HUDEP-2 (cell line): ENCODE data around the gene KANSL2.
"Not testable (repeated sequence)": the region's sequence is repeated elsewhere in the genome, so short reads cannot be mapped to it uniquely, and the experiment has no call there.

Experiments
- DNase-seq, 76 experiments: peaks; one replicate each; lab custom pipeline; 2025; ENCODE audit not compliant: unreplicated experiment in 76 of 76; lab: John Stamatoyannopoulos, UW

KANSL2 gene, protein sequence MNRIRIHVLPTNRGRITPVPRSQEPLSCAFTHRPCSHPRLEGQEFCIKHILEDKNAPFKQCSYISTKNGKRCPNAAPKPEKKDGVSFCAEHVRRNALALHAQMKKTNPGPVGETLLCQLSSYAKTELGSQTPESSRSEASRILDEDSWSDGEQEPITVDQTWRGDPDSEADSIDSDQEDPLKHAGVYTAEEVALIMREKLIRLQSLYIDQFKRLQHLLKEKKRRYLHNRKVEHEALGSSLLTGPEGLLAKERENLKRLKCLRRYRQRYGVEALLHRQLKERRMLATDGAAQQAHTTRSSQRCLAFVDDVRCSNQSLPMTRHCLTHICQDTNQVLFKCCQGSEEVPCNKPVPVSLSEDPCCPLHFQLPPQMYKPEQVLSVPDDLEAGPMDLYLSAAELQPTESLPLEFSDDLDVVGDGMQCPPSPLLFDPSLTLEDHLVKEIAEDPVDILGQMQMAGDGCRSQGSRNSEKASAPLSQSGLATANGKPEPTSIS

DNA sequence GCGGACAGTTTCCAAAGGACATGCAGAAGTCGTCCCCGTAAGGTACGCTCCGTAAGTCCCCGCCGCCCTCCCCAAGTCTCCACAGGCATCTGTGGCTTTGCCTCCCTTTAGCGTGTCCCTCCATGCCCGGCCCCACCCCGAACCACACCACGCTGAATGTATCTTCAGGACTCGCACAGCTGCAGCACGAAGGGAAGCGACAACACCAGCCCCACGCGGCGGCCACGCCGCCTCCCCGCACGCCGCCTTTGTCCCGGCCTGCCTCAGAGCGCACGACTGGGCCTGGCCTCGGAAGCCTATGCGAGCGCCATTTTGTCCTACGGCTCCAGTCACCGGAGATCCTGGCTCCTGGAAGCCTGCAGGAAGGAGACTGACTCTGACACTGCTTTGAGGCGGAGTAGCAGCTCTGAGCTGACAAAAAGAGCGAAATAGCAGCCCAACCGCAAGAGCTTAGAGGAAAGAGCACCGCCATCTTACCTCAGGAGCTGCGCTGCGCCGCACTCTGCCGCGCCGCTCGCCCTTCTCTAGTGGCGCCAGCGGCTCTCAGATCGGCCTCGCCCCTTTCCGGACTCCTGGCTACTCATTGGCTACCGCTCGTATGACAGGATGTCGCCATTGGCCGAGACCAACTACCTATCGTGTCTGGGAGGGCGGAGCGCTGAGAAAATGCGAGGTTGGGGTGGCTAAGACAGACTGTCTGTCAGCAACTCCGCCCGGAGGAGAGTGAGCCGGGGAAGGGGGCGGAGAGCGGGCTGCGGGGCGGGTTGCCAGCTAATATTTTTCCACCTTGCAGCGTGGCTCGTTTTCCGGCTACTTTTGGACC is at the start of gene KANSL2:
Gene KANSL2, minus strand, starts transcription at position 529 of the 823 bp plus-strand sequence. CDS start 606 bp downstream, outside the sequence.
- DNase-seq, result peak in 75 of 76 experiments; percentile 50 to 98 (median 97)

DNA sequence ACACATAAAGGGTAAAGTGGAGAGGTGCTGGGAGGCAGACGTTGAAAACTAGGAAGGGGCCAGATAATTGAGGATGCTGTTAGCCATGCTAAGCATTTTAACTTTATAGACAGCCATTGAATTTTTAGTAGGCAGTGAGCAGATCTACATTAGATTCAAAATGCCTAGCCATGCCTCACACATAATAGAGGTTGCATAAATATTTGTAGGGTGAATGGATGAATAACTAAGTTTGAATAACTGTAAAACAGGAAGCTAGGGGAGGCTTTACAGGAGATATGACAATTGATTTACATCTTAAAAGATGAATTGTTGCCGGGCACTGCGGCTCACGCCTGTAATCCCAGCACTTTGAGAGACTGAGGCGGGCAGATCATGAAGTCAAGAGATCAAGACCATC is 46.8 kb upstream of the KANSL2 start:
- no peak for DNase-seq

DNA sequence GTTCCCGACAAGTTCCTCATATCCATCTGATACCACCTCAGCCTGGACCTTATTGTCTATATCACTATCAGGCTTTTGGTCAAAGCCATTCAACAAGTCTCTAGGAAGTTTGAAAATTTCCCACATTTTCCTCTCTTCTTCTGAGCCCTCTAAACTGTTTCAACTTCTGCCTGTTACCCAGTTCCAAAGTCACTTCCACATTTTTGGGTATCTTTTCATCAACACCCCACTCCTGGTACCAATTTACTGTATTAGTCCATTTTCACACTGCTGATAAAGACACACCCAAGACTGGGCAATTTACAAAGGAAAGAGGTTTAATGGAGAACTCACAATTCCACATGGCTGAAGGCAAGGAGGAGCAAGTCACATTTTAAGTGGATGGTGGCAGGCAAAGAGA is 38.7 kb upstream of the KANSL2 start:
- DNase-seq, result not testable (repeated sequence)

DNA sequence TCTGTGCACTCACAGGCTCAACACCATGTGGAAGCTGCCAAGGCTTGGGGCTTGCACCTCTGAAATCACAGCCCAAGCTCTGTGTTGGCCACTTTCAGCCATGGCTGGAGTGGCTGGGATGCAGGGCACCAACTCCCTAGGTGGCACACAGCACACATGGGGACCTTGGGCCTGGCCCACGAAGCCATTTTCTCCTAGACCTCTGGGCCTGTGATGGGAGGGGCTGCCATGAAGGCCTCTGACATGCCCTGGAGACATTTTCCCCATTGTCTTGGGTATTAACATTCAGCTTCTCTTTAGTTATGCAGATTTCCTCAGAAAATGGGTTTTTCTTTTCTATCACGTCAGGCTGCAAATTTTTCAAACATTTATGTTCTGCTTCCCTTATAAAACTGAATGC is 38.1 kb upstream of the KANSL2 start:
- not testable (repeated sequence) for DNase-seq

DNA sequence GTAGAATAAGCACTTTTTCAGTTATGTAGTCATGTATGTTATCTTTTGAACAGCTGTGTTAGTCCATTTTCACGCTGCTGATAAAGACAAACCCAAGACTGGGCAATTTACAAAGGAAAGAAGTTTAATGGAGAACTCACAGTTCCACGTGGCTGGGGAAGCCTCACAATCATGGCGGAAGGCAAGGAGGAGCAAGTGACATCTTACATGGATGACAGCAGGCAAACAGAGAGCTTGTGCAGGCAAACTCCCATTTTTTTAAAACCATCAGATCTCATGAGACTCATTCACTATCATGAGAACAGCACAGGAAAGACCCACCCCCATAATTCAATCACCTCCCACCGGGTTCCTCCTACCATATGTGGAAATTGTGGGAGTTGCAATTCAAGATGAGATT is 37.0 kb upstream of the KANSL2 start:
- not testable (repeated sequence) for DNase-seq

DNA sequence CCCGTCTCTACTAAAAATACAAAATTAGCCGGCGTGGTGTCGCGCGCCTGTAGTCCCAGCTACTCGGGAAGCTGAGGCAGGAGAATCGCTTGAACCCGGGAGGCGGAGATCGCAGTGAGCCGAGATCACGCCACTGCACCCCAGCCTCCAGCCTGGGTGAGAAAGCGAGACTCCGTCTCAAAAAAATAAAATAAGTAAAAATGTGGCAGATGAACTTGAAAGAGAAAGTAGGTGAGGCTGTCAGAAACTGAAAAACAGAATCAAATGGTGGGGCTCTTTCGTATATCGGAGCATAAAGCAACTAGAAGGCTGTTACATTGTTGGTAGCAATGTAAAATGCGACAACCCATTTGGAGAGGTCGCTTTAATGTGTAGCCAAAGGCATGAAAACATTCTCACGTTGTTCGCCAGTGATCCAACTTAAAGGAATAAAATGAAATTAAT is 35.2 kb upstream of the KANSL2 start:
- DNase-seq, result peak in 3 of 76 experiments; percentile 4 to 50 (median 45)

DNA sequence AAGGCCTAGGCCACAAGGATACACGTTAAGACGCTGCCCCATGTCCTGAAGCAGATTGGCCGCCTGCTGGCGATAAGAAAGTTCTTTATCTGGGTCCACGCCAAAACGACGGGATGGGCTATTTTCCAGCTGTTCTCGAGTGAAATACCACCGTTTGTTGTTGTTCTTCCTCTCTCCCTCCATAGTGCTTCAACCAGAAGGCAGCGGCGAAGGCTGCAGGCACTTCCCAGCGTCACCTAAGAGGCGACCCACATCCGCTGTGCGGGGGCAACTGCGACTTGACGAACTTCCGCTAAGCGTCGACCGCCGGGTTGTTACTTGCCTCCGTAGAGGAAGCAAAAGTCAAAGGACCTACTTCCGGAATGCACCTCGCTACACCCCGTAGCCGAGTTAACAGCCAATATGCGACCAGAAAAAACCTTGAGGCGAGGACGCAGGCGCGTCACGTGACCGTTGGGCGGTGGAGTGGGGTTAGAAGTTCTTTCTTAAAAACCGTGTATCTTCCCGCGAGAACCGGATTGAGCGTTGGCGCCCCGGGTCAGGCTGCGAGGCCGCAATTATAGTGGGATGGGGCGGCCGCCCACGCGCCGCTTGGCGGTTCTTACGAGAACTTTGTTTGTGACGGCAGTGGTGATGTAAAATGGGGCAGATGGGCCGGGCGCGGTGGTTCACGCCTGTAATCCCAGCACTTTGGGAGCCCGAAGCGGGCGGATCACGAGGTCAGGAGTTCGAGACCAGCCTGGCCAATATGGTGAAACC is 34.6 kb upstream of the KANSL2 start, which contains the start of gene CCNT1:
Gene CCNT1, minus strand, starts transcription at position 215 of the 759 bp plus-strand sequence. Its CDS starts 32 bp downstream, at position 183.
- peak in 75 of 76 experiments; percentile 91 to 99 (median 98) for DNase-seq

DNA sequence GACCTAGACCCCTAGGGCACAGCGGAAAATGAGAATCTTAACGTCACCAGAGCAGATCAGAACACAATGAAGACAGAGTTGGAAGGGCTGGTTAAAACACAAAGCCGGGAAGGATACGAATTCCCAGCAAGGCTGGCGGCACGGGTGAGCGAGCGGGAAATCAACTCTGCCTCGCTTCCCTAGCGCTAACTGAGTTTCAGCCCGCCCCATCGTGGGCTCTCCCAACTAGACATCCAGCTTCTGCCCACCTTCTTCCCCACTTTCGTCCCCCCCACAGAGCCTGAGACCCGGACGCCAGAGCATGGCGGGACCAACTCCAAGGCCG is 34.1 kb upstream of the KANSL2 start:
- DNase-seq, result no peak

DNA sequence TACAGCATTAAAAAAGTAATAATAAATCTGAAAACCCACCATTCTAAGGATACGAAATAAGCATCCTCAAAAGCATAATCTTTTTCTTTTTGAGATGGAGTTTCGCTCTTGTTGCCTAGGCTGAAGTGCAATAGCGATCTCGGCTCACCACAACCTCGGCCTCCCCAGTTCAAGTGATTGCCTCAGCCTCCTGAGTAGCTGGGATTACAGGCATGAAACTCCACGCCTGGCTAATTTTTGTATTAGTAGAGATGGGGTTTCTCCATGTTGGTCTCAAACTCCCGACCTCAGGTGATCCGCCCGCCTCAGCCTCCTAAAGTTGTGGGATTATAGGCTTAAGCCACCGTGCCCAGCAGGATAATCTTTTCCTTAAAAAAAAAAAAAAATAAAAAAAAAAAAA is 30.2 kb upstream of the KANSL2 start:
- DNase-seq, result no peak

DNA sequence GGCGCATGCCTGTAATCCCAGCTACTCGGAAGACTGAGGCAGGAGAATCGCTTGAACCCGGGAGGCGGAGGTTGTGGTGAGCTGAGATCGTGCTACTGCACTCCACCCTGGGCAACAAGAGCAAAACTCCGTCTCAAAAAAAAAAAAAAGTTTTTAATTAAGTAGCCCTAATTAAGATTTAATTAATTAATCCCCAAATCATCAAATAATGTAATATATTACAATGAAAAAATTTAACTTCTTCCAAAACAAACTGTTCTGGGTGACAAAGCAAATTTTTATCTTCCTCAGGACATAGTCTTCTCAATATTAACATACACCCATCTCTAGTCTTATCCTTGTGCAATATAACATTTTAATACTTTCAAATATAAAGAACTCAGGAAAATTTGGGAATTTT is 16.8 kb upstream of the KANSL2 start:
- not testable (repeated sequence) for DNase-seq

DNA sequence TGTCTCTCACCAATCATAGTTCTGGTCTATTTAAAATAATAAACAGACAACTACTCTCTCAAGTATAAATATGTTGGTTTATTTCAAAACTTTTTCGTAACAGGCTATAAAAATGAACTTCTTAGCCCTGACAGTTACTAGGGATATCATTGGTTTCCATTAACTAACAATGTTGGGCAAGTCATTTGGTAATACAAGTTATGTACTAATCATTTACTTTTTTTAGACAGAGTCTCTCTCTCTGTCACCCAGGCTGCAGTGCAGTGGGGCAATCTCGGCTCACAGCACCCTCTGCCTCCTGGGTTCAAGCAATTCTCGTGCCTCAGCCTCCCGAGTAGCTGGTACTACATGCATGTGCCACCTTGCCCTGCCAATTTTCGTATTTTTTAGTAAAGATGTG is 14.6 kb upstream of the KANSL2 start:
- DNase-seq, result no peak

DNA sequence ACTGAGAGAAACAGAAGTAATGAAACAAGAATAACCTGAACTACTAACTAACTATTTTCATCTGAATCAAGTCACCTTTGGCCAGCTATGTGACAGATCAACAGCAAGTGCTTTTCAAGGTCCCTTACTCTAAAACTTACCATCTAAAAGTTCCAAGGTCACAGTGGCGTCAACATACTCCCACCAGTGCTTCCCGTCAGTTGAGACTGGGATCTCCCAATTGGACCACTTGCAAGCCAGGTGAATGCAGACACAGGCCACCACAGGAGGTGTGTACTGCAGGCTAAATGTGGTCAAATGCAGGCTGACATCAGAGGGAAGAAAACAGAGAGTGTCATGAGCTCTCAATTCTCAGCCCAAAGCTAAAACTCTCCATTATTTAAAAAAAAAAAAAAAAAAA is 13.8 kb upstream of the KANSL2 start:
- no peak for DNase-seq

DNA sequence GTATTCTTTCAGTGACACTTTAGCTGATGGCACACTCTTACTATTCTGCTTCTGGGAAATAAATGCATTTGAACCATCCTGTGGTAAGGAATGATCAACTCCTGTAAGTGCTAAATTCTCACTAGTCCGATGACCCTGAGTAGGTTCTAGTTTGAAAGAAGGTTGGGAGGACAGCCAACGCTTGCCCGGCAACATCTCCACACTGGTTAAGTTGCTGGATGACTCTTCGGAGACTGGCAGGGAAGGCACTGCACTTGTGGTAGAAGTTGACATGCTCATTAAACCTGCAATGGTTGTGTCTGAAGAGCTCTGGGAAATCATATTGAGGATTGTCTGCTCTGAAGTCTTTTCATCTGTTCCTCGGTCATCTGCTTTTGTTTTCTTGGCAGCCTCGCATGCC is 12.0 kb upstream of the KANSL2 start:
- DNase-seq, result no peak

DNA sequence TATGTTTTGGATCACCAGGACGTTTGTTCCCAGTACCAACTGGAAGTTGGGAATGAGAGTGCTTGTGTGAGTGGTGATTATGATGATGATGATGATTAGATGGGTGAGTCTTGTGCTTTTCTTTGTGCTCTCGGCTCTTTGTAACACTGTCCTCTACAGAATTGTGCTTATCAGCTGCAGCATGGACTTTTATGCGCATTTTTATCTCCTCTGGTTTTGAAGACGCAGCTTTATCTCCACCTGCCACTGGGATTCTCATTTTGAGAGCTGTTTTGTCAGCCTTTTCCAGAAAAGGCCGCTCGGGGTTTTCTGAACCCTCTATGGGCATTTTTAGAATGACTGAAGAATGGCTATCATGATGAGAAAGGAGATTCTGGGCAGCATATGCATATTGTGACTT is 11.5 kb upstream of the KANSL2 start:
- DNase-seq, result peak in 71 of 76 experiments; percentile 18 to 90 (median 63)

DNA sequence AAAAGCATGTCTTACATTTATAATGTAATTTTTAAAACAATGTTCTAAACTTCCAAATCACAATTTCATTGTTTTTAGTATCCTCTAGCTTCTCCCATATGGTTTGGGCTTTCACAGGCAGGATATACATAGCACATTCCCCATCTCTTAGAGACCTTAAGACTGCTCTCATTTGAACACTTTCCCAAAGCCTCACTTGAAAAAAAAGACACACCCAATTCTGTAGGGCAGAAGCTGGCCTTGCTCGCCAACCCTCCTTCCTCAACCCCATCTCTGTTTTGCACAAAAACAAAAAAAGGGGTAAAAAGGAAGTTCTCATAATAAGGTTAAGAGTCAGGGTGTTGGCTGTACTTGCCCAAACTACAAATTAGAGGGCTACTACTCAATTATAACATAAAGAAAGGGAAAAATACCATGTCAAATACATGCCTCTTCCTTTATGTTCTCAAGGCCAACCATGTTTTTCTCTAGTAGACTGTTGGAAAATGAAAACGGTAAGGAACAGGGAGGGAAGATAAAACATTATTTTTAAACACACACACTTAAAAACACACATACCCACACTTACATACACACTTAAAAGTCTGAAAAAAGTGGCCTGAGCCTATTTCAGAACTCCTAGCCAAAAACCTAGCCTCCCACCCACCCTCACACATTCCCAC is 9.9 kb upstream of the KANSL2 start:
- peak in 1 of 76 experiments; percentile 2 for DNase-seq

DNA sequence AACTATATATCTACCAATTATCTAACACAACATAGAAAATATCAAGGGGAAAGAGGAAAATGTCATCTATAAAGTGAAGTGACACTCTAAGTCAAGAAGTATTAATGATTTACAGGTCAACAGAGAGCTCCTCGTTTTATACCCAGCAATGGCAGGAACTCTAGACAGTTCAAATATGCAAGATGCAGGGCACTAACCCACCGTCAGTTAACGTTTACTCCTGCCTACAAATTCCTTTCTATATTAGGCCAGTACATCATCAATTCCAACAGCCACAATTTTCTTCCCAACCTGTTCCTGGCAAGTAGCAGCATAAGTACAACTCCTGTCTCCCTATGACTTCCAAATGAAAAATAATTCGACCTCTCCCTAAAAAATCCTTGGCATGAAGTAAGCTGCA is 9.0 kb upstream of the KANSL2 start:
- DNase-seq, result no peak

DNA sequence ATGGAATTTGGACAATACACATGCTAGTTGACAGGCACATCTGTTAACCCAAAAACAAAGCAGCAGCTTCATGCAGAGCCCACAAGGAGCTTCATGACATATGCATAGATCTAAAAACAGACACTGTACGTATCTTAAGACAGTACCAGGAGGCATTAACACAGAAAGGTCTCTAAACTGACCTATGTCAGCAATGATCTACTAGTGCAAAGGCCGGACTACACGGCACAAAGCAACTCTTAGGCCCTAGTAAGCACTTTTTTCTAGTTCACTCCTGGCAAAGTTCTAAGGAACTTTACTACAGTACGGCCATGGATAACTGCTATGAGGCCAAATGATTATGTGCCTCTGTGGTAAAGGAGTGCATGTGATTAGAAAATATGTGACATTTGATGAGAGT is 8.4 kb upstream of the KANSL2 start:
- DNase-seq, result no peak

DNA sequence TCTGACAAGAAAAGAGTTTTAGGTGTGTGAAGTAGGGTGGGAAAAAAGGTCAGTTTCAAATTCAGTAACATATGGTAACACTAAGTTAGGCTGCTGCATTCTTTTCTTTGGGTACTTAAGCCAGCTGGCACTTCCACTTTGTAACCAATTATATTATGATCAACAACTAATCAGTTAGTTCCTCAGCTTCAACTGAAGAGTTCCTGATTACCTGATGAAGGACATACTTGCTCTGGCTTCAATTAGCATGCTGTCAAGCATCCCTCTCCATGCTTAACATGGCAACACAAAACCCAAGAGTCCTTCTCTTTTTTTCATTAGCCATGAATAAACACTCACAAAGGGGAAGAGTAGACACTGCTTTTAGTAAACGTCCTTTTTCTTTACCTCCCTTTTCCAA is 6.8 kb upstream of the KANSL2 start:
- no peak for DNase-seq

DNA sequence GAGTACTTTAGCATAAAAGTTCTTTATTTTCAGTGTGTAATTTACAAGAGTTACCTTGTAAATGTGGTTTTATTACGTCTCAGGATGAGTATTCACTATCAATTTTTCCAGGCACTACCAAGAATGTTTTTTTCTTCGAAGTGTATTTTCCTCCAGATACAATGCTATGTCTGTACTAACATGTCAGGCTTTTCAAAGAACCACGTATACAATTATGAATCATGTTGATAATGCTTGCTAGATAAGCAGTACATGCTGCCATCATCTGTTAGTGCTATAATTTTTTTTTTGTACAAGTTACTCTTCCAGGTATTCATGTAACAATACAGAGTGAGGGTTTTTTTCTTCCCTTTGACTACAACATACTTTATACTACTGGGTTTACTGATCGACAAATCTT is 5.6 kb upstream of the KANSL2 start:
- DNase-seq, result peak in 18 of 76 experiments; percentile 5 to 73 (median 26)
